HEK293 (cell line): ENCODE results near the gene CHRNE.
A peak's percentile ranks its signal among the peaks of the same experiment; 100 is the strongest.

Experiments used
- BCL11A ChIP-seq: fragments of 450-650 bp; formaldehyde crosslinking; IDR thresholded peaks from 2 replicates; pipeline ENCODE4 v1.5.1; 2016; ENCODE audit warnings: low read depth, missing biosample characterization, missing genetic modification characterization
- EGR2 ChIP-seq: fragments of 450-650 bp; formaldehyde crosslinking; IDR thresholded peaks from 2 replicates; pipeline ENCODE4 v1.5.1; 2016; ENCODE audit warnings: low read depth, missing biosample characterization, missing genetic modification characterization
- REST ChIP-seq: fragments of 450-650 bp; formaldehyde crosslinking; IDR thresholded peaks from 2 replicates; pipeline ENCODE4 v1.5.1; 2016; ENCODE audit warnings: missing biosample characterization, missing genetic modification characterization
- SP2 ChIP-seq: fragments of 450-650 bp; formaldehyde crosslinking; IDR thresholded peaks from 2 replicates; pipeline ENCODE4 v1.5.1; 2016; ENCODE audit warnings: missing biosample characterization, missing genetic modification characterization
- SP3 ChIP-seq: fragments of 450-650 bp; formaldehyde crosslinking; IDR thresholded peaks from 2 replicates; pipeline ENCODE4 v1.5.1; 2016; ENCODE audit warnings: missing biosample characterization, missing genetic modification characterization
- TCF7L2 ChIP-seq: IDR thresholded peaks from 2 replicates; pipeline ENCODE4 v1.6.1; 2011; ENCODE audit warnings: low read depth, mild to moderate bottlenecking, inconsistent platforms, low read length, moderate library complexity, borderline replicate concordance
- TRIM28 ChIP-seq: IDR thresholded peaks from 2 replicates; pipeline ENCODE4 v1.6.1; 2011; ENCODE audit warnings: low read length, control low read depth, borderline replicate concordance
- ZBTB11 ChIP-seq: fragments of 450-650 bp; formaldehyde crosslinking; conservative IDR thresholded peaks from 2 replicates; pipeline ENCODE4 v1.5.1; 2016; ENCODE audit warnings: low read depth, missing biosample characterization, missing genetic modification characterization
- ZFP41 ChIP-seq: fragments of 450-650 bp; formaldehyde crosslinking; IDR thresholded peaks from 2 replicates; pipeline ENCODE4 v1.5.1; 2016; ENCODE audit warnings: missing biosample characterization, missing genetic modification characterization, borderline replicate concordance
- ZNF26 ChIP-seq: fragments of 450-650 bp; formaldehyde crosslinking; IDR thresholded peaks from 2 replicates; pipeline ENCODE4 v1.5.1; 2016; ENCODE audit warnings: missing biosample characterization, missing genetic modification characterization
- ZNF394 ChIP-seq: fragments of 450-650 bp; formaldehyde crosslinking; IDR thresholded peaks from 2 replicates; pipeline ENCODE4 v1.5.1; 2016; ENCODE audit warnings: missing biosample characterization, missing genetic modification characterization, mild to moderate bottlenecking, moderate library complexity, borderline replicate concordance
- ZNF426 ChIP-seq: fragments of 450-650 bp; formaldehyde crosslinking; IDR thresholded peaks from 2 replicates; pipeline ENCODE4 v1.5.1; 2017; ENCODE audit warnings: missing biosample characterization, missing genetic modification characterization, mild to moderate bottlenecking, inconsistent platforms, moderate library complexity
- ZNF48 ChIP-seq: fragments of 450-650 bp; formaldehyde crosslinking; IDR thresholded peaks from 2 replicates; pipeline ENCODE4 v1.5.1; 2016; ENCODE audit warnings: missing biosample characterization, missing genetic modification characterization
- ZNF488 ChIP-seq: fragments of 450-650 bp; formaldehyde crosslinking; IDR thresholded peaks from 2 replicates; pipeline ENCODE4 v1.5.1; 2016; ENCODE audit warnings: missing biosample characterization, missing genetic modification characterization
- ZNF580 ChIP-seq: fragments of 450-650 bp; formaldehyde crosslinking; IDR thresholded peaks from 2 replicates; pipeline ENCODE4 v1.5.1; 2016; ENCODE audit warnings: missing biosample characterization, missing genetic modification characterization
- ZNF596 ChIP-seq: fragments of 450-650 bp; IDR thresholded peaks from 2 replicates; pipeline ENCODE4 v1.5.0; 2018; ENCODE audit warnings: missing biosample characterization, mild to moderate bottlenecking, missing genetic modification characterization, moderate library complexity
- ZNF610 ChIP-seq: fragments of 450-650 bp; formaldehyde crosslinking; IDR thresholded peaks from 2 replicates; pipeline ENCODE4 v1.5.1; 2016; ENCODE audit warnings: missing biosample characterization, missing genetic modification characterization, borderline replicate concordance
- ZNF830 ChIP-seq: fragments of 450-650 bp; IDR thresholded peaks from 2 replicates; pipeline ENCODE4 v1.5.0; 2018; ENCODE audit warnings: missing biosample characterization, missing genetic modification characterization, low read depth, mild to moderate bottlenecking, moderate library complexity
- ZSCAN18 ChIP-seq: fragments of 450-650 bp; formaldehyde crosslinking; IDR thresholded peaks from 2 replicates; pipeline ENCODE4 v1.5.1; 2016; ENCODE audit warnings: missing biosample characterization, missing genetic modification characterization
- TF ChIP-seq, protein P1 (sequence below): fragments of 450-650 bp; formaldehyde crosslinking; IDR thresholded peaks from 2 replicates; pipeline ENCODE4 v1.5.1; 2017; ENCODE audit warnings: missing biosample characterization, missing genetic modification characterization

The CHRNE gene

DNA sequence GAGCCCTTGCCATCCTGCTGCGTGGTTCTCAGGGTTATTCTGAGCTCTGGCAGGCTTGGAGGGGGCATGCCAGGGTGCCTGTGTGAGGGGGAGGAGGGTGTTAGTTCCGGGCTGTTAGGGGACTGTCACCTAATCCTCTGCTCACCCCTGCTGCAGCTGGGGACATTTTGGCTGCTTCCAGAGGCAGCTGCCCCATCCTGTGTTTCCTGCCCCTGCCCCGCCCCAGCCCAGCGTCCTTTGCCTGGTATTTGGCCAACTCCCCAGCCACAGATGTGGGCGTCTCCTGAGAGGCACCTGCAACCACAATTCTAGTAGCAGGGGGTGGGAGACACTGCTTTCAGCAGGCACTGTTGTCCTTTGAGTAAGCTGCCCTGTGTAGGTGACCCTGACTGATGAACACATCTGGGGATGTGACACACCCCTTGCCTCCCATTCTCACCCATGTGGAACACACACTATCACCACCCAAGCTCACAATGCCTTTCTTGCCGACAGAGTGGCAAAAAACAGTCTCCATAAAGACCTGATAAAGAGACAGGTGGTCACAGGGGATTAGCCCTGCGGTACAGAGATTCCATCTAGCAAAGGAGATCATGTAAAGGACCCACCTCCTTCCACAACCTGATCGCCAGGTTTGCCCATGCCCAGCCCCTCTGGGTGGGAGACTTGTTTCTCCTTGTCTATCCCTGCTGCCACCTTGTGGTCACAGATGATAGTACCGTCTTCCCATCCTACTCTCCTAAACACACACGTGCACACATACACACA, at the start of gene CHRNE (continued):
- no peak for TF ChIP-seq ZNF26 (tag by site-specific recombination)
- TF ChIP-seq ZSCAN18 (tag by site-specific recombination) = no peak
- no peak for TF ChIP-seq ZFP41
- no peak for TF ChIP-seq SP2 (tag by site-specific recombination)
- TF ChIP-seq BCL11A (tag by site-specific recombination) = no peak
- no peak for TF ChIP-seq ZNF830 (tag by site-specific recombination)
- TF ChIP-seq ZNF488 (tag by site-specific recombination) = no peak
- TF ChIP-seq TCF7L2 = no peak; the same call in 1 of the 2 replicates
- no peak for TF ChIP-seq ZNF394 (tag by site-specific recombination)
- no peak for TF ChIP-seq ZNF580 (tag by site-specific recombination)
- no peak for TF ChIP-seq REST (tag by site-specific recombination)
- TF ChIP-seq ZNF610 = no peak
- TF ChIP-seq ZBTB11 (tag by site-specific recombination) = no peak
- no peak for TF ChIP-seq TRIM28
- no peak for TF ChIP-seq SP3 (tag by site-specific recombination)
- TF ChIP-seq, protein P1, sequence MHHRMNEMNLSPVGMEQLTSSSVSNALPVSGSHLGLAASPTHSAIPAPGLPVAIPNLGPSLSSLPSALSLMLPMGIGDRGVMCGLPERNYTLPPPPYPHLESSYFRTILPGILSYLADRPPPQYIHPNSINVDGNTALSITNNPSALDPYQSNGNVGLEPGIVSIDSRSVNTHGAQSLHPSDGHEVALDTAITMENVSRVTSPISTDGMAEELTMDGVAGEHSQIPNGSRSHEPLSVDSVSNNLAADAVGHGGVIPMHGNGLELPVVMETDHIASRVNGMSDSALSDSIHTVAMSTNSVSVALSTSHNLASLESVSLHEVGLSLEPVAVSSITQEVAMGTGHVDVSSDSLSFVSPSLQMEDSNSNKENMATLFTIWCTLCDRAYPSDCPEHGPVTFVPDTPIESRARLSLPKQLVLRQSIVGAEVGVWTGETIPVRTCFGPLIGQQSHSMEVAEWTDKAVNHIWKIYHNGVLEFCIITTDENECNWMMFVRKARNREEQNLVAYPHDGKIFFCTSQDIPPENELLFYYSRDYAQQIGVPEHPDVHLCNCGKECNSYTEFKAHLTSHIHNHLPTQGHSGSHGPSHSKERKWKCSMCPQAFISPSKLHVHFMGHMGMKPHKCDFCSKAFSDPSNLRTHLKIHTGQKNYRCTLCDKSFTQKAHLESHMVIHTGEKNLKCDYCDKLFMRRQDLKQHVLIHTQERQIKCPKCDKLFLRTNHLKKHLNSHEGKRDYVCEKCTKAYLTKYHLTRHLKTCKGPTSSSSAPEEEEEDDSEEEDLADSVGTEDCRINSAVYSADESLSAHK = no peak
- TF ChIP-seq EGR2 (tag by site-specific recombination) = peak; percentile 67
- no peak for TF ChIP-seq ZNF426 (tag by site-specific recombination)
- TF ChIP-seq ZNF596 (tag by site-specific recombination) = no peak
- no peak for TF ChIP-seq ZNF48 (tag by site-specific recombination)
